G401.6 (cell line): ENCODE measurements around the gene BCKDHA.

Experiments used
- FAIRE-seq: peaks from 2 replicates; lab custom pipeline; 2012; peaks lifted over from hg19 to GRCh38; lab: Jason Lieb, UNC

BCKDHA gene

GRCh38 chr19:41397086-41398049 lies at the start of gene BCKDHA, which contains the start of gene EXOSC5:
BCKDHA (plus strand) TSS chr19:41397818; CDS start chr19:41397828, 10 bp downstream.
EXOSC5 (minus strand) TSS chr19:41397359; CDS start chr19:41397328, 31 bp downstream.
- peak; percentile 98 for FAIRE-seq

- no peak for FAIRE-seq
Observed at GRCh38 chr19:41350735-41351338, 46.8 kb upstream of the BCKDHA start.

- FAIRE-seq, result no peak
Observed at GRCh38 chr19:41351339-41352245, 46.0 kb upstream of the BCKDHA start.

- FAIRE-seq, result no peak
Observed at GRCh38 chr19:41352279-41352608, 45.4 kb upstream of the BCKDHA start.

DNA sequence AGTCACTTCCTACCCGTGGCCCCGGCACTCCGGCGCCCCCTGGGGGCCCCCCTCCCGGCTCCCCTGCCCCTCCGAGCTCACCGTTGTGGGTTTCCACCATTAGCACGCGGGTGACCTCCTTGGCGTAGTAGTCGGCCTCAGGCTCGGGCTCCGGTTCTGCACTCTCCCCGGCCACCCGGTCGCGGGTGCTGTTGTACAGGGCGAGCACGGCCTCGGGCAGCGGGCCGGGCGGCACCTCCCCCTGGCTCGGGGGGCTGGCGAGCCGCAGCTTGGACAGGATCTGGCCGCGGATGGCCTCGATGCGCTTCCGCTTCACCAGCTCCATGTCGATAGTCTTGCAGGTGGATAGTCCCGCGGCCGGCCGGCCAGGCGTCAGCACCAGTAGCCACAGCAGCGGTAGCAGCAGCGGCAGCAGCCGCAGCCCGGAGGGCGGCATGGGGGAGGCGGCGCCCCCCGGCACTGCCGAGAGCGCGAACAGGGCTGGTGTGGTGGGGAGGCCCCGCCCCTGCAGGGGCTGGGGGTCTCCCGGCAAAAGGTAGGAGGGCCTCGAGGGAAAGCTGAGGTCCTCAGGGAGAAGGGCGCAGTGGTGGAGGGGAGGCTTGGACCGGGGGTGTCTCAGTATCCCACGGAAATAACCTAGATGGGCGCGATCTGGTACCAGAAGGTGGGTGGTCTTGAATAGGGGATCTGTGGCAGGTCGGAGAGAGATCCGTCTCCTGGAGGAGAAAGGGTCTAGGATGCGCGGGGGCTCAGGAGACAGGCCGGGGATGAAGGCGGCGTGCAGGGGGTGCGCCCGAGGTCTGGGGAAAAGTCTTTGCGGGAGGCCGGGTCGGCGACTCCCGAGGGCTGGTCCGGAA lies 44.8 kb upstream of the BCKDHA start:
- FAIRE-seq, result no peak

DNA sequence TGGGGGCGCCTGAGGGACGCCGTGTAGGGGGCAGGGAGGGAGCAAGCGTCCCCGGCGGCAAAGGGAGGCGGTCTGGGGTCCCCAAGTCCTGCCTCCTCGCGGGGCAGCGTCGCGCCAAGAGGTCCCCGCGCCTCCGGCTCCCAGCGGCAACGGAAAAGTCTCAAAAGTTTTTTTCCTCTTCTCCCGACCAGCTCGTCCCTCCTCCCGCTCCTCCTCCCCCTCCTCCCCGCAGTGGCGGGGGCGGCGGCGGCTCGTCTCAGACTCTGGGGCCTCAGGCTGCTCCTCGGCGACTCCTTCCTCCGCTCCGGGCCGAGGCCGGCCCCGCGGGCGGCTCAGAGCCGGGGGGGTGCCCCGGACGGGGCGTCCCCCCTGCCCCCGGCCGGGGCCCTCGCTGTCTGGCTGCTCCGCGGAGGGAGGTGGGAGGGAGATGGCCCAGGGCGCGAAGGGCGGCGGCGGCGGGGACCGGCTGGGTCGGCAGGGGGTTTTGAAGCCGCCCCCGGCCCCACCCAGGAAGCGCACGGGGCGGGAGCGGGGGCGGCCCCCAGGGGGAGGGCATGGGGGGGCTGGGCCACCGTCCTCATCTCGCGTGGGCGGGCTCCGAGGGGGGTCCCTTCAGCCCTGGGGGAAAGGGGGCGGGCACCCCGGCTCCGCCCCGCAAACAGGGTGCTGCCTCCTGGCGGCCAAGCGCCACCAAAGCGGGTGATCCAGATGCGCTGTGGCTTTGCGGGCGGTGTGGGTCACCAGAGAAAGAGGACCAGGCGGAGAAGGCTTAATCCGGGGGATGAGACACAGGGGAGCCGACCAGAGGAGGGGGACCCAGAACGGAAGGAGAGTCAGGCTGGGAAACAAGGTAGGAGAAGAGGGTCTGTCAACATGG lies 43.9 kb upstream of the BCKDHA start, which contains the start of gene TGFB1:
Gene TGFB1, minus strand, starts transcription at position 457 of the 877 bp plus-strand sequence. CDS start 878 bp downstream, outside the sequence.
- FAIRE-seq, result no peak

DNA sequence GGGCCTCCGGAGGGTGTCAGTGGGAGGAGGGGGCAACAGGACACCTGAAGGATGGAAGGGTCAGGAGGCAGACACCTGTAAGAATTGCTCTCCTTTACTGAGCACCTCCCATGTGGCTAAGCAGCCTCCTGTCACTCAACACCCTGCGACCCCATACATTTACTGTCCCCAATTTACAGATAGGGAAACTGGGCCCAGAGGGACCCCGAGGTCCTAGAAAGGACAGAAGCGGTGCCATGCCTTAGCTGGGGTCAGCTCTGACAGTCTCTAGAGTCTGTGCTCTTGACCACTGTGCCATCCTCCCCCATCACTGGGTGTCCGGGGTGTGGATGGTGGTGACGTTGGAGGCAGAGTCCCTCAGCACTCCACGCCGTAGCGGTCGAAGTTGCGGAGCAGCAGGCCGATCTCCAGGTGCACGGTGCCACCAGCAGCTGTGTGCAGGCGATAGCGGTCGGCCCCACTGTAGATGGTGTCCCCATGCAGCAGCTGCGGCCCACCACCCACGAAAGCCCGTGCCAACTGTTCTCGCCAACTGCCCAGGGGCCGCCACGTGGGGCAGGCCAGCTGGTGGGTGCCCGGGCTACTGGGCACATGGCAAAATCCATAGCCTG lies 43.2 kb upstream of the BCKDHA start:
- FAIRE-seq, result no peak

DNA sequence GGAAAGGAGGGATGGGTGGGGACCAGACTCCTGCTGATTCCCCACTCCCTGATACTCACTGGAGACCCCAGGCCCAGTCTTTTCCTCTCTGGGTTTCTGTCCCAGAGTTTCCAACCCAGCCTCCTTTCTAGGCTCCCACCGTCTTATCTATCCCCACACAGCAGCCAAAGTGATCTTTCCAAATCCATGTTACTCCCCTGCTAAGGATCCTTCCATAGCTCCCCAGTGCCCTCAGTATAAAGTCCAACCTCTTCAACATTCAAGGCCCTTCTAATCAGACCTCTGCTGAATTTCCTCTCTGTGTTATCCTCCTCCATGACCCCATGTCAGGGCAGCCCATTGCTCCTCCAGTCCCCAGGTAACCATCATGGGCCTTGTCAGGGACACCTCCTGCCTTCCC lies 42.6 kb upstream of the BCKDHA start:
- FAIRE-seq, result no peak

- FAIRE-seq, result no peak
Observed at GRCh38 chr19:41355802-41356201, 41.8 kb upstream of the BCKDHA start.

DNA sequence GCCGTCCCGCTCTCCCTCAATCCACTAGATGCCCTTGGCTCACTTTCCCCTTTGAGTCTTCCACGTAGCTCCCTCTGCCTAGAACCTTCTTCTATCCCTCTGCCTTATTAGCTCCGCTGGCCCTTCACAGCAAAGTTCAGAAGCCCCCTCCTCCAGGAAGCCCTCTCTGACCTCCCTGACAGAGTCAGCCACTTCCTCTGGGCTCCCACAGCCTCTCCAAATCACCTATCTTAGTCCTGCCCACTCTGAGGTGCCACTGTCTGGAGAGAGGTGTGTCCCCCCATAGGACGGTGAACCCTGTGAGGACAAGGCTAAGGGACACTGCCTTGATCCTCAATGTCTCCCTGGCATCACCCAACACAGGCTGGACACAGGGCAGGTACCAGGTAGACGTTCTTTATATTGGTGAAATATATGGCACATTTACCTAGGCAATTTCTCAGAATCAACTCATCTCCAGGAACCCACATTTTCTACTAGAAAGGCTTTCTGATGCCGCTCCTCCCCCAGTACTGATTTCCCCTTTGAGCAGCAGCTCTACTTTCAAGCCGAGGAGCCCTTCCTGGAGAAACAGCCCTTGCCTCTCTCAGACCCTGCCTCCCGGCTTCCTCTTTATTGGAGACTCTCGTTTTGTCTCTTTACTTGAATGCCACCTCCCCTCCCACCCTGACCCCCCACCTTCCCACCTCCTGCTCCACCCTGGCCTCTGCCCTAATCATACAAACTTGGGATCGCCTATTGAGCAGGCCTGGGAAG lies 40.5 kb upstream of the BCKDHA start:
- no peak for FAIRE-seq

- FAIRE-seq, result no peak
Observed at GRCh38 chr19:41357746-41358145, 39.9 kb upstream of the BCKDHA start.

GRCh38 chr19:41359741-41360140 lies 37.9 kb upstream of the BCKDHA start:
- no peak for FAIRE-seq

GRCh38 chr19:41362143-41362847 lies 35.3 kb upstream of the BCKDHA start:
- no peak for FAIRE-seq

DNA sequence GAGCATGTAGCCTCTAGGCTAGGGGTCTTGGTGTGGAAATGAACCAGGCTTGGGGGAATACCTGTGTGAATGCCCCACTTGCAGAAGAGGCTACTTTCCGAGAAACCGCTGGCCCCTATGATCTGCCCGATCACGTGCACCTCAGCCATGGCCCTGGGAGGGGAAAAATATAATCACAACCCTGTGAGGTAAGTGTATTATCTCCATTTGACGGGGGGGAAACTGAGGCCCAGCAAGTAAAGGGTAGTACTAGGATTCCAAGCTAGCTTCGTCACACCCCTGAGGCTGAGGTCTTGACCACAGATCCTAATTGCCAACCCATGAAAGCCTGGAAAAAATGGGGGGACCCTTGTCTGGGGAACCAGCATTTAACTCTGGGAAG lies 34.3 kb upstream of the BCKDHA start:
- FAIRE-seq, result no peak

GRCh38 chr19:41363753-41364523 lies 33.7 kb upstream of the BCKDHA start, which contains the start of gene B9D2:
B9D2 (minus strand) TSS chr19:41364149; CDS start chr19:41363519, 630 bp downstream.
- FAIRE-seq, result peak; percentile 96

DNA sequence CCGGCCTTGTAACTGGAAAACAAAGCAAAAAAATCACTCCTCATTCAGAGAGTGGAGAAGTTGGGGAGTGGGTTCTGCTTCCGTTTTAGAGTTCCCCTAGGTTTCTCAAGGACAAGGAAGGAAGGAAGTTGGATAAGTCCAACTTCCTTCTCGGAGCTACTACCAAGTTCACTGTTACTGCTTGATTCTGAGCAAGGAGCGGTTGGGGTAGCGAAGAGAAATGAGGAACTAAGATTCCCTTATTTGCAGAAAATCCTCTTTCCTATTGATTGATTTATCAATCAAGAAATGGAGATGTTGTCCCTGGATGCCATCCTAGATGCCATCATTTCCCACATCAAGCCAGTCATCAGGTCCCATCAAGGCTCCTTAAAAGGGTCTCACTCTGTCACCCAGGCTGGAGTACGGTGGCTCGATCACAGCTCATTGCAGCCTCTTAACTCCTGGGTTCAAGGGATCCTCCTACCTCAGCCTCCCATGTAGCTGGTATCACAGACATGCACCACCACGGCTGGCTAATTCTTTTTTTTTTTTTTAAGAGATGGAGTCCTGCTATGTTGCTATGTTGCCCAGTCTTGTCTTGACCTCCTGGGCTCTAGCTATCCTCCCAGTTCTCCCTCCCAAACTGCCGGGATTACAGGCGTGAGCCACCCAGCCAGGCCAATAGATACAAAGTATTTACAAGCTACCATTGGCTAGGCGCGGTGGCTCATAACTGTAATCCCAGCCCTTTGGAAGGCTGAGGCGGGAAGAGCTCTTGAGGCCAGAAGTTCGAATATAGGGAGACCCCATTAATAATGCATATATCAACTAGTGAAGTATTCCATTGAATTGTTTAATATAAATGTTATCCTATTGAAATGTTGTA lies 32.9 kb upstream of the BCKDHA start:
- no peak for FAIRE-seq

DNA sequence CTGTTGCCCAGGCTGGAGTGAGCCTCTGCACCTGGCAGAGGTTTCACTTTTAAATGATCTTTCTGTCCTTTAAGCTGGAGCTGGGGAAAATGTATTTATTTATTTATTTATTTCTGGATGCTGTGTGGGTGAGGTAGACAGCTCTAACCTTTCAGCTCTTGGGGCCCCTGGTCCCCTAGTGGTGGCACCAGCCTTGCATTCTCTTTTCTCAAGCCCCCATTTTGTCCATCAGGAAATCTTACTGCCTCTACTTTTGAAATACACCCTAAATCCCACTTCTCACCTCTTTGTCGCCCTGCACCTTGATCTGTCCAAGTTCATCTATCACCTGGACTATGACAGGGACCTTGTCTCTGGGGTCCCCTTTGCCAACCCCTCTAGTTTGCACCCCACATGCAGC lies 31.5 kb upstream of the BCKDHA start:
- no peak for FAIRE-seq
